Measurements from ENCODE around the gene ORC3. TPM values are rescaled to one million over a fixed set of nuclear protein-coding genes. Genes with fewer than 3 reads are reported as not detected.
A peak's percentile ranks its signal among the peaks of the same experiment; 100 is the strongest.
"Not testable (repeated sequence)": the region's sequence is repeated elsewhere in the genome, so short reads cannot be mapped to it uniquely, and the experiment has no call there.

ORC3 gene
- total and polyA plus RNA-seq, 9 donors, result 20.2 to 29.1 (median 23.8) TPM

GRCh38 chr6:87670707-87671106 is 80.8 kb downstream of the ORC3 start:
- Histone ChIP-seq H3K4me1 (ENCODE audit: control insufficient read depth, insufficient read depth, low read length) (no peaks in the 10 kb centered on the region), H3K9me3 (replicated peaks; ENCODE audit: control insufficient read depth, low read depth, low read length) (no peaks in the 10 kb centered on the region), H3K4me3 (ENCODE audit: low read length) (no peak overlapping the region), H3K27me3 (ENCODE audit: control insufficient read depth, insufficient read depth, low read length) (no peaks in the 10 kb centered on the region), H3K27ac (ENCODE audit: low read length) (no peak overlapping the region), H3K36me3 (ENCODE audit: control insufficient read depth, insufficient read depth, low read length) (peaks cover 26% of the 10 kb centered on the region)
- no peak for DNase-seq
- 65% methylated on average over 2 of the region's 2 CpGs for WGBS (ENCODE audit: insufficient coverage)

- DNase-seq, result no peak
- H3K27ac ChIP-seq (ENCODE audit: low read length), result no peak overlapping the region
- H3K9me3 ChIP-seq (replicated peaks; ENCODE audit: control insufficient read depth, low read depth, low read length), result no peaks in the 10 kb centered on the region
- H3K36me3 ChIP-seq (ENCODE audit: control insufficient read depth, insufficient read depth, low read length), result peaks cover 26% of the 10 kb centered on the region
- no peaks in the 10 kb centered on the region for H3K27me3 ChIP-seq (ENCODE audit: control insufficient read depth, insufficient read depth, low read length)
- H3K4me3 ChIP-seq (ENCODE audit: low read length), result no peak overlapping the region
- no peaks in the 10 kb centered on the region for H3K4me1 ChIP-seq (ENCODE audit: control insufficient read depth, insufficient read depth, low read length)
- WGBS (ENCODE audit: insufficient coverage), result 79% methylated on average over 3 of the region's 6 CpGs
These were observed 81.7 kb downstream of the ORC3 start for GRCh38 chr6:87671555-87672029.

GRCh38 chr6:87672641-87673040 is 82.7 kb downstream of the ORC3 start:
- no peak for DNase-seq
- no CpG with 5 or more reads among the region's 2 CpGs for WGBS (ENCODE audit: insufficient coverage)
- Histone ChIP-seq H3K36me3 (ENCODE audit: control insufficient read depth, insufficient read depth, low read length) (peaks cover 24% of the 10 kb centered on the region), H3K4me3 (ENCODE audit: low read length) (no peak overlapping the region), H3K27me3 (ENCODE audit: control insufficient read depth, insufficient read depth, low read length) (no peaks in the 10 kb centered on the region), H3K27ac (ENCODE audit: low read length) (no peak overlapping the region), H3K4me1 (ENCODE audit: control insufficient read depth, insufficient read depth, low read length) (no peaks in the 10 kb centered on the region), H3K9me3 (replicated peaks; ENCODE audit: control insufficient read depth, low read depth, low read length) (no peaks in the 10 kb centered on the region)

- H3K9me3 ChIP-seq (replicated peaks; ENCODE audit: control insufficient read depth, low read depth, low read length), result no peaks in the 10 kb centered on the region
- H3K27me3 ChIP-seq (ENCODE audit: control insufficient read depth, insufficient read depth, low read length), result no peaks in the 10 kb centered on the region
- no peak for DNase-seq
- H3K27ac ChIP-seq (ENCODE audit: low read length), result no peak overlapping the region
- no peaks in the 10 kb centered on the region for H3K4me1 ChIP-seq (ENCODE audit: control insufficient read depth, insufficient read depth, low read length)
- H3K4me3 ChIP-seq (ENCODE audit: low read length), result no peak overlapping the region
- peaks cover 18% of the 10 kb centered on the region for H3K36me3 ChIP-seq (ENCODE audit: control insufficient read depth, insufficient read depth, low read length)
- 100% methylated on average over 1 of the region's 5 CpGs for WGBS (ENCODE audit: insufficient coverage)
These were observed 83.3 kb downstream of the ORC3 start for GRCh38 chr6:87673237-87673636.

GRCh38 chr6:87674290-87674689 is 84.4 kb downstream of the ORC3 start:
- Histone ChIP-seq H3K36me3 (ENCODE audit: control insufficient read depth, insufficient read depth, low read length) (peaks cover 18% of the 10 kb centered on the region), H3K27me3 (ENCODE audit: control insufficient read depth, insufficient read depth, low read length) (no peaks in the 10 kb centered on the region), H3K4me1 (ENCODE audit: control insufficient read depth, insufficient read depth, low read length) (no peaks in the 10 kb centered on the region), H3K27ac (ENCODE audit: low read length) (no peak overlapping the region), H3K4me3 (ENCODE audit: low read length) (no peak overlapping the region), H3K9me3 (replicated peaks; ENCODE audit: control insufficient read depth, low read depth, low read length) (no peaks in the 10 kb centered on the region)
- no peak for DNase-seq

- WGBS (ENCODE audit: insufficient coverage), result no CpG with 5 or more reads among the region's 4 CpGs
- no peaks in the 10 kb centered on the region for H3K4me1 ChIP-seq (ENCODE audit: control insufficient read depth, insufficient read depth, low read length)
- no peak overlapping the region for H3K27ac ChIP-seq (ENCODE audit: low read length)
These were observed 85.2 kb downstream of the ORC3 start for GRCh38 chr6:87675004-87675681.

GRCh38 chr6:87682310-87682709 is 92.4 kb downstream of the ORC3 start:
- H3K36me3 ChIP-seq (ENCODE audit: control insufficient read depth, insufficient read depth, low read length), result no peaks in the 10 kb centered on the region
- H3K4me3 ChIP-seq (ENCODE audit: low read length), result no peak overlapping the region
- no peak for DNase-seq
- no peaks in the 10 kb centered on the region for H3K27me3 ChIP-seq (ENCODE audit: control insufficient read depth, insufficient read depth, low read length)
- H3K9me3 ChIP-seq (replicated peaks; ENCODE audit: control insufficient read depth, low read depth, low read length), result no peaks in the 10 kb centered on the region
- H3K27ac ChIP-seq (ENCODE audit: low read length), result no peak overlapping the region
- H3K4me1 ChIP-seq (ENCODE audit: control insufficient read depth, insufficient read depth, low read length), result no peaks in the 10 kb centered on the region

More at GRCh38 chr6:87675004-87675681, 85.2 kb downstream of the ORC3 start:
- DNase-seq, result no peak
- H3K4me3 ChIP-seq (ENCODE audit: low read length), result no peak overlapping the region
- H3K9me3 ChIP-seq (replicated peaks; ENCODE audit: control insufficient read depth, low read depth, low read length), result no peaks in the 10 kb centered on the region
- H3K36me3 ChIP-seq (ENCODE audit: control insufficient read depth, insufficient read depth, low read length), result peaks cover 14% of the 10 kb centered on the region
- no peaks in the 10 kb centered on the region for H3K27me3 ChIP-seq (ENCODE audit: control insufficient read depth, insufficient read depth, low read length)

- no CpG with 5 or more reads among the region's 3 CpGs for WGBS (ENCODE audit: insufficient coverage)
- no peaks in the 10 kb centered on the region for H3K36me3 ChIP-seq (ENCODE audit: control insufficient read depth, insufficient read depth, low read length)
- no peaks in the 10 kb centered on the region for H3K27me3 ChIP-seq (ENCODE audit: control insufficient read depth, insufficient read depth, low read length)
- H3K4me3 ChIP-seq (ENCODE audit: low read length), result no peak overlapping the region
- H3K27ac ChIP-seq (ENCODE audit: low read length), result no peak overlapping the region
- no peaks in the 10 kb centered on the region for H3K4me1 ChIP-seq (ENCODE audit: control insufficient read depth, insufficient read depth, low read length)
- DNase-seq, result no peak
- no peaks in the 10 kb centered on the region for H3K9me3 ChIP-seq (replicated peaks; ENCODE audit: control insufficient read depth, low read depth, low read length)
These were observed 94.0 kb downstream of the ORC3 start for GRCh38 chr6:87683890-87684289.

GRCh38 chr6:87684895-87685654 is 95.1 kb downstream of the ORC3 start:
- H3K36me3 ChIP-seq (ENCODE audit: control insufficient read depth, insufficient read depth, low read length), result no peaks in the 10 kb centered on the region
- no peaks in the 10 kb centered on the region for H3K4me1 ChIP-seq (ENCODE audit: control insufficient read depth, insufficient read depth, low read length)
- DNase-seq, result no peak
- H3K27me3 ChIP-seq (ENCODE audit: control insufficient read depth, insufficient read depth, low read length), result no peaks in the 10 kb centered on the region
- WGBS (ENCODE audit: insufficient coverage), result 100% methylated on average over 1 of the region's 1 CpG
- no peak overlapping the region for H3K4me3 ChIP-seq (ENCODE audit: low read length)
- no peaks in the 10 kb centered on the region for H3K9me3 ChIP-seq (replicated peaks; ENCODE audit: control insufficient read depth, low read depth, low read length)
- H3K27ac ChIP-seq (ENCODE audit: low read length), result no peak overlapping the region

- not testable (repeated sequence) for DNase-seq; H3K36me3 ChIP-seq (ENCODE audit: control insufficient read depth, insufficient read depth, low read length); H3K4me3 ChIP-seq (ENCODE audit: low read length); H3K27me3 ChIP-seq (ENCODE audit: control insufficient read depth, insufficient read depth, low read length); H3K9me3 ChIP-seq (replicated peaks; ENCODE audit: control insufficient read depth, low read depth, low read length); H3K4me1 ChIP-seq (ENCODE audit: control insufficient read depth, insufficient read depth, low read length)
- H3K27ac ChIP-seq (ENCODE audit: low read length), result peak overlapping the region; percentile 48
- WGBS (ENCODE audit: insufficient coverage), result 94% methylated on average over 4 of the region's 11 CpGs
These were observed 96.8 kb downstream of the ORC3 start for GRCh38 chr6:87686636-87687205.

Data from muscle of leg (tissue), 11 donors.